ENCODE data around the gene SMIM32.

Gene SMIM32

GRCh38 chr5:136206361-136206760 is 13.4 kb upstream of the SMIM32 start:
- no peak for DNase-seq

GRCh38 chr5:136205941-136206340 is 13.0 kb upstream of the SMIM32 start:
- no peak for DNase-seq

DNA sequence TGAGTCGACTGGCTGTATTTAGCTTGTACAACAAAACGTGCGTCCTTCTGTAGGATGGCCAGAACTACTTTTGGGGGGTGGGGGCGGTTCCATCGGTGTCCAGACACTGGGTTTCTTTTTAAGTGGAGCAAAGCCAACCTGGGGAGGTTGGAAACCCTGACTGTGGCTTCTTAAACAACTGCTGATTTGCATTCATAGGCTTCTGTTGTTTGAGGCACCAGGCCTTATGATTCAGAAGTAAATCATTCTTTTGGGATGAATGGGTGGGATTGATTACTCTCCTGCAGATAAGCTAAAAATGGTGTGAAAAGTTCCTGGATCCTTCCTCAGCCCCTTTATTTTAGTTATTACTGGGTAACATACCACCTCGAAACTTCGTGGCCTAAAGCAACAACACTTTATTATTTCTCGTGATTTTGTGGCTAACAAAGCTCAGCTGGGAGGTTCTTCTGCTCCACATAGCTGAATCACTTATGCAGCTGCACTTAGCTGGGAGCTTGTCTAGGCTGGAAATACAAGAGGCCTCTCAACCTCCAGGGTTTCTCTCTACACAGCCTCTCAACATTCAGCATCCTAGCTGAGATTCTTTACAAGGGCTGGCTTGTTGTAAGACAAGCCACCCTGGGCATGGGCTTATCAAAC is 12.2 kb upstream of the SMIM32 start:
- no peak for DNase-seq

DNA sequence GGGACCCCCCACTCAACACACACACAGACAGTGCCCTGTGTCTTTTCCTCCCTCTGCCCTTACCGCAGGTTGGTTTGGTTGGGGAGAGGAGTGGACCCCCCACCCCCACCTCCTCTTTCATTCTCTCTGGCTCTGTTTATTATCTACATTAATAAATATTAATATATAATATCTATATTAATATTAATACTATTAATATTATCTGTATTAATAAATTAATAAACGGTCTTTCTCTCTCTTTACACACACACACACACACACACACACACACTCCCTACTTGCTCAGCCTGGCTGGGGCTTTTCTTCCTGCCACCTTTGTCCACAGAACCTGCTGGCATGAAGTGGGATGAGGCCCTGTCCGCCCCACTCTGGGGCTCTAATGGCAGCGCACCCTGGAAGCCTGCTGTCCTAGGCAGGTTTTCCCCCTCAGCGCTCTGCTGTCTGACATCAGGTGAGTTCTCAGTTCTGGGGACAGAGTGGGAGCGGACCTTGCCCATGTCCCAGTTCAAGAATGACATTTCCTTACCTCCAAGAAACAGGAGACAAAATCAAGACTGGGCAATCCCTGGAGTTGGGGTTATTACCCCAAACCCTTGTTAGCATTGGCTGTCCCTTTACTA is 10.5 kb upstream of the SMIM32 start:
- no peak for DNase-seq

DNA sequence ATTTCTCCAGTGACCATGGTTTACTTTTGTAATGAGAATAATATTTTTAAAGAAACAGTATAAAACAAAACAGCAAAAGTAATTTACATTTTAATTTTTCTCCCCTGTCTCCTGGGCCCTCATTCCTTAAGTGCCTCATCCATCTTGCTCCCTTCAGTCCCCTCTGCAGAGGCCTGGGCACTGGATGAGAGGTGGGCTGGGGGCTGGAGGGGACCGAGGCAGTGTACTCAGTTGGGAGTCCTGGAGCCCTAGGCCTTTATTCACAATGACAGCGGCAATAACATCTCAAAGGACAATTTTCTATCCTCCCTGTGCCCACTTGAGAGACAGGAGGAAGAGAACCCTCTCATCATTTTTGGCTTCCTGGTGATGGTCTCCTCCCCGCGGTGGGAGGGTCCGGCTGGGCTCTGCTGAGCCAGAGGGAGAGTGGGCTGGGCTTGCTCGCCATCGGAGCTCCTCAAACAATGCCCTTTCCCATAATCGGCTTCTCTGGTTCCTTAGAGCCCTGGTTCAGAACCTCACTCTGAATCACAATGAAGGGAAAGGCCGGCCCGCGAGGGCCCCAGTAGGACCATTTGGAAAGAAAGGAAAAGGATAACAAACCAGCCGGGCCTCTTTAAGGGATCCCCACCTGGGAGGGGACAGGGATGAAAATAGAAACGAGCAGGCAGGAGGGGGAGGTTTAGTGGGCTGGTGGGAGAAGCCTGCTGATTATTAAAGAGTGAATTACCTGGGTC is 9.7 kb upstream of the SMIM32 start:
- no peak for DNase-seq

DNA sequence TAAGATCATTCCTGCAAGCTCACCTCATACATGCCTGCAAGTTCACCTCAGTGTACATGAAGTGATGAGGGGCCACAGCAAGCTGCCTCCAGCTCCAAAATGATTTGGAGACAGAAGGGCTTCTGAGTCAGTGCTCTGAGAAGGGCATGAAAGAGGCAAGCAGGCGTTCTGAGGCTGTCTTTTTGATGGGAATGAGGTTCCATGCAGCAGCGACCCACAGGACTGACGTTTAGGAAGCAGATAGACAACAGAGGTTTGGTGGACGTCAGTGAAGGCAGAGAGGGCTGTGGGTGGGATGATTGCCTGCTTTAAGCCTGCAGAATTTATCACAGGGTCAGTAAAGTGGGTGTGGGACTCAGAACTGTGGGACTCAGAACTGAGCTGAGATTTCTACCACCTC is 8.9 kb upstream of the SMIM32 start:
- DNase-seq: no peak

DNA sequence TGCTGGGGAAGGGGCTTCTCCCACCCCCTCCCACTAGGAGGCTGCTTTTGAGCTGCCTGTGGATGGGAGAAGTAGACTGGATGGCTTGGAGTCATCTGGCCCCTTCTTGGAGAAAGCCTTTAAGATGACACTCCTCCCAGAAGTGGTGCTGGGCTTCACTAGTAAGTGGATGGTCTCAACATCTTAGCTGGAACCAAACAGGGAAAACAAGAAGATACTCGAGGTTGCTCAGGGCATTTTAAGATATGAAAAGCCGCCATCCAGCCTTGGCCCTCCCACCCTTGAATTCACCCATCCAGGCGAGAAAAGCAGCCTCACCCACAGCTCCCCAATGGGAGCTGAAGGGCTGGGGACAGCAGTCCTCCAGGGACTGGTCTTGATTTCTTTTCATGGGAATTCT is 7.8 kb upstream of the SMIM32 start:
- no peak for DNase-seq

DNA sequence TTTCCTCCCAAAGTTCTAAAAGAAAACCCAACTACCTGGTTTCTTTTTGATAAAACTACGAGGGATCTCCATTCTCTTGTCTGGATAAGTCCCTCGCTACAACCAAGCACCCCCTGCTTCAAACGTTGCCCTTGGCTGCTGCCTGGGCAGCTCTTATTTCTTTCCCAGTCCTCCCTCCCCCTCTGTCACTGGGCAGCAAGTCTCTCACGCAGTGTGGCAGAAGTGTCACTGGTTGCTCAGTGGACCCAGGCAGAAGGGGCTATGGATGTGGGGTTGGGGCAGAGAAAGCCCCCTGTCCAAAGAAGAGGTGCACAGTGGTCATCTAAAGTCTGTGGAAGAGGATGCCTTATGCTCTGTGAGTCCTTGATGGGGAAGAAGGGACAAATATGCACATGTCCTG is 7.2 kb upstream of the SMIM32 start:
- no peak for DNase-seq

- DNase-seq: no peak
These were observed 6.4 kb upstream of the SMIM32 start for GRCh38 chr5:136199408-136199807.

GRCh38 chr5:136198453-136198852 is 5.5 kb upstream of the SMIM32 start:
- no peak for DNase-seq

DNA sequence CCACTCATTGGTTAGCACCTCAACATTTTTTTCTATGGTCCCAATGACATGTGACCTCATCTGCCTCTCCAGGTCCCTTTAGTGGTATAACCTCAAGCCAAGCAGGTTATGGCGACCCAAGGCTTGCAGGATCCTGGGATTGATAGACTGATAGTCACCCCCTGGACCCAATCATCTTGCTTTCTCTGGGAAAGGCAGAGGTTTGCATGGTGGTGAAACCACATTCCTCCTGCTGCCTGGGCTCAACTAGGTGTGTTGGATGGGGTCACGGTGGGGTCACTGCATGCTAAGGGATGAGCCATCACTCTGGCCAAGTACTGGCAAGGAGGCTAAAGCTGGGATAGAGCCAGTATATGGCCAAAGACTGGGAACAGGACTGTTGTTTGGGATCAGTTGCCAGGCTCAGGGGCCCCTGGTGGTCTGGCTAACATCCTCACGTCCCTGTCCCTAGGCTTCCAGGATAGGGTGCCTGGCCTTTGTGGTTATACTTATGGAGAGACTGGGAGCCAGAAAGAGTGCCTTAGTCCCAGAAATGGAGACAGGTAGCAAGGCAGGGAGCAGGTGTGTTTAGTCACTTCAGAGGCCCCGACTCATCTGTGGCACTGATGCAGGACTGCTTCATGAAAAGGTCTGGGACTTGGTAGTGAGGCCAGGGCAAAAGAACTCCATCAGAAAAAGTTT is 4.6 kb upstream of the SMIM32 start:
- no peak for DNase-seq

DNA sequence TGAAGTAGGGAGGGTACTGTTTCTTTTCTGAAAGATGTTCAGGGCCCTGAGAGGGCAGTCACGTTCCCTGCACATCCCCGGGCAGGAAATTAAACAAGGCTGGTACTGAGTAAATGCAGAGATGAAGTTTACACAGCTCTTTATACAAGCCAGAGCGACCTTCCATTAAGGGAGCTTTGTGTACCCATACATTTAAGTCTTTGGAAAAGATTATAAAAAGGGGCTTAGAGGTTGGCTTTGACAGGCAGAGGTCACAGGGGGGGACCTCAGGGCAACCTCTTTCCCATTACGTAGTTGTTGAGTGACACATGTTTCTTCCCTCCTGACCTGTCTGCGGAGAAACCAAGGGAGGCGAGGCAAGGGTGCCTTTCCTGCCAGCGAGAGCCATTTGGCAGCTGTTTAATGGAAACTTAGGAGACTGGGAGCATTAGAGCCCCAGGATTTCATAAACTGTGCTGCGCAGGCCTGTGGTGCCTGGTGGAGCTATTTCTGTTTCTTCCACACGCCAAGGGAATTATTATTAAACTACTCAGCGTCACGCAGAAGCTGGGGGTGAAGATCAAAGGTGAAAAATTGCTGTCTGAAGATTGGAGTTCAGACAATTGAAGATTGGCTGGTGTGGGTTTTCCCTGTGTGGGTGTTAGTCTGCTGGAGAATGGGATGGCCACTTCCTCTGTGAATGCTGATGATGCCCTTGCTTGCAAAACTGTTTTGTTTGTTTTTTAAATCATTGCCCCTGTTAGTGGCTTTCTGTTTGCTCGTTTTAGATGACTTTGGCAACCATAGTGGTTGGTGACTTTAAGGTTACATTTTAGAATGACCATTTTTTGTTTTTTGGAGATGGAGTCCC is 3.2 kb upstream of the SMIM32 start:
- DNase-seq: no peak

DNA sequence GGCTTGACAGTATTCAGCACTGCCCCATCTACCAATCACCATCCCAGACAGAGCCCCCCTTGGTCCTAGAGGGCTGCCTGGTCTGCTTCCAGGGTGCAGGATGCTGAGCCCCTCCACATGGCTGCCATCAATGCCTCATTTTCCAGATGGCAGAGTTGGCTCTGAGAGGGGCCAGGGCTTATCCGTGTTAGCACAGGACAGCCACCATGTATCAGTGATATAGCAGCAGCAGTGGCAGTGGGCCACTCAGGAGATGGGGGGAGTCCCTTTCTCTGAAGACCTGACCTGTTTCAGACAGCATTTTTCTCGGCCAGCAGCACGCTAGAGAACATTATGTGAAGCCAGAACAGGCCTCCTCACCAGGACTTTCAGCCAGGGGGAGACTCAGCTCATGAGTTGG is 1.6 kb upstream of the SMIM32 start:
- DNase-seq: no peak

- DNase-seq: no peak
These were observed 467 bp upstream of the SMIM32 start for GRCh38 chr5:136193322-136193935.

- no peak for DNase-seq
These were observed 892 bp downstream of the SMIM32 start for GRCh38 chr5:136192015-136192525.

- DNase-seq: no peak
These were observed 1.5 kb downstream of the SMIM32 start for GRCh38 chr5:136191304-136192014.

- no peak for DNase-seq
These were observed 2.1 kb downstream of the SMIM32 start for GRCh38 chr5:136190904-136191303.

DNA sequence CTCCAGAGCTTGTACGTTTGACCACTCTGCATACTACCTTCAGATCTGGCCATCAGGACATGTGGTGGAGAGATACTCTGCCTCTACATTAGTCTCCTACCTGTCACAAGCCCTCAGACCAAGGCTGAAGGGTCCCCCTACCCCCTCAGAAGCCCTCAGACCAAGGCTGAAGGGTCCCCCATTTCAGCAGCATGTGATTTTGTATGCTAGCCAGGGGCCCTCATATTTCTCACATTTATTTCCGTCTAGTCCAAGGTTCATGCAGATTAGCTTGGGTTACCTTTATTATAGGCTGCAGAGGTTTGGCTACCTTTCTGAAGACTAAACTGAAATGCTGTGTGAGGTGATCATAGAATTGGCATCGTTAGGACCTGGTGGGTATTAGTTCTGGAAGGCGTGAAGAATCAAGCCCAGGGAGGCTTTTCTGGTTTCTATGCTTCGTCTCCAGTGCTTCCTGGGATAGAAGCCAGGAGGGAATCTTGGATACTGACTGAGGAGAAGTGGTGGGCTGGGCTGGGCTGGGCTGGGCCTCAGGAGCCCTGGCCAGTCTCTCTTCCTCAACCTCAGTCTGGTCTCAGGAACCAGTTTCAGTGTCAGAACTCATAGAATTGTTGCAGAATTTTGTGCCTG is 2.8 kb downstream of the SMIM32 start:
- no peak for DNase-seq

GRCh38 chr5:136188859-136189258 is 4.1 kb downstream of the SMIM32 start:
- no peak for DNase-seq

DNA sequence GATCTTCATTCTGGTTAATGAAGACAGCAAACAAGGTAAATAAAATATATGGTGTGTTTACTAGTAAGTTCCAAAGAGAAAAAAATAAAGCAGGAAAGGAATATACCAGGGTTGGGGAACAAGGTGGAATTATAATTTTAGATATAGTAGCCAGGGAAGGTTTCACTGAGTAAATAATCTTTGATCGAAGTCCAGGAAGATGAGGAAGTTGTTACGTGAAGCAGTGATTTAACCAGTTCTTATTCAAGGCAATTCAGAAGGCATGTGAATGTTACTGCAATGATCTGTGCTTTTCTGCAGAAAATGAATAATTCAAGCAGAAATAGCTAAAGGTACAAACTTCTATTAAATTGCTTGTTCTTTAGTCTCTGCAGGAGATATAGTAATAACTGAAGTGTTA is 6.2 kb downstream of the SMIM32 start:
- DNase-seq: no peak
